Epithelial cell of esophagus (primary cell): ENCODE data around the gene PRR23E.

Experiments used
- DNase-seq: peaks from one replicate; pipeline ENCODE4 v3.0.0; 2010; ENCODE audit warnings: low read depth
- H3K4me3 ChIP-seq: 2 replicates; pipeline ENCODE4 v1.5.1; 2011; ENCODE audit warnings: mild to moderate bottlenecking, low read length, control low read depth
- TF ChIP-seq, protein P1 (sequence below): IDR thresholded peaks from 2 replicates; pipeline ENCODE4 v1.5.1; 2011; ENCODE audit warnings: low read depth, mild to moderate bottlenecking, low read length, control low read depth, inconsistent platforms; ENCODE audit not compliant: insufficient read depth; ENCODE audit errors: missing control alignments

The PRR23E gene

DNA sequence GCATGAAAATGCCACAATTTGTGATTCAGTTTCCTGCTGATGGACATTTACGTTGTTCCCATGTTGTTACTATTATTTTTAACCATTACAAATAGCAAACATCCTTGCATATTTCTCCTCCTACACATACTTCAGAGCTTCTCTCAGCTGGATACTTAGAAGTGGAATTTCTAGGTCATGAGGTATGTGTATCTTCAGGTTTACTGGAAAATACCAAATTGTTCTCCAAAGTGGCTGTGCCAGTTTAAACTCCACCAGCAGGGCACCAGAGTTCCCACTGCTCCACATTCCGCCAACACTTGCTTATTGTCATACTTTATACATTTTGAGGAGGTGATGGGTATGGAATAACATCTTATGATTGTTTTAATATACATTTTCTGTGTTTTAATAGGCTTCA is 45.7 kb downstream of the PRR23E start:
- no peak for DNase-seq
- TF ChIP-seq, protein P1, sequence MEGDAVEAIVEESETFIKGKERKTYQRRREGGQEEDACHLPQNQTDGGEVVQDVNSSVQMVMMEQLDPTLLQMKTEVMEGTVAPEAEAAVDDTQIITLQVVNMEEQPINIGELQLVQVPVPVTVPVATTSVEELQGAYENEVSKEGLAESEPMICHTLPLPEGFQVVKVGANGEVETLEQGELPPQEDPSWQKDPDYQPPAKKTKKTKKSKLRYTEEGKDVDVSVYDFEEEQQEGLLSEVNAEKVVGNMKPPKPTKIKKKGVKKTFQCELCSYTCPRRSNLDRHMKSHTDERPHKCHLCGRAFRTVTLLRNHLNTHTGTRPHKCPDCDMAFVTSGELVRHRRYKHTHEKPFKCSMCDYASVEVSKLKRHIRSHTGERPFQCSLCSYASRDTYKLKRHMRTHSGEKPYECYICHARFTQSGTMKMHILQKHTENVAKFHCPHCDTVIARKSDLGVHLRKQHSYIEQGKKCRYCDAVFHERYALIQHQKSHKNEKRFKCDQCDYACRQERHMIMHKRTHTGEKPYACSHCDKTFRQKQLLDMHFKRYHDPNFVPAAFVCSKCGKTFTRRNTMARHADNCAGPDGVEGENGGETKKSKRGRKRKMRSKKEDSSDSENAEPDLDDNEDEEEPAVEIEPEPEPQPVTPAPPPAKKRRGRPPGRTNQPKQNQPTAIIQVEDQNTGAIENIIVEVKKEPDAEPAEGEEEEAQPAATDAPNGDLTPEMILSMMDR, result no peak
- H3K4me3 ChIP-seq, result no peak overlapping the region

DNA sequence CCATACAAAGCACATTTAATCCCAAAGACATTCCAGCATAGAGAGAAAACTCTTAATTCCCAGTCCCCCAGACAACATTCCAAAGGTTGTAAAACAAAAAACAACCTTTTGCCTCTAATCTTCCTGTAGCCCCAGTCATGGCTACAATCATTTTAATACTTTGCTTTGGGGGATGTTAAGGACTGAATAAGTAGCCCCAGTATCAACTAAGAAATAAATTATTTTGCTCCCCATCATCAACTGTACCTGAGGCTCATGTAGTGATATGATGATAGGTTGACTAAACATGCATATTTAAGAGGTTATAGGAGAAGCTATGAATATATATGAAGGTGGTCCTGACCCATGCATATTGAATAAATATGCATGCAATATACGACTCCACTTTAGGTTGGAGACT is 54.4 kb downstream of the PRR23E start:
- TF ChIP-seq, protein P1, result no peak
- no peak overlapping the region for H3K4me3 ChIP-seq
- DNase-seq, result no peak
